Nephron (organoid): ENCODE data around the gene BRIP1.

Experiments
- H3K27ac Mint-ChIP-seq, 3 experiments: 2 replicates each; pipeline ENCODE4 v1.8.0; 2020; ENCODE audit warnings: mixed read lengths in 3 of 3, mild to moderate bottlenecking in 2 of 3, moderate library complexity in 1 of 3
- H3K27me3 Mint-ChIP-seq: 2 replicates; pipeline ENCODE4 v1.8.0; 2021; ENCODE audit warnings: low read depth, mild to moderate bottlenecking, moderate library complexity, mixed read lengths
- H3K36me3 Mint-ChIP-seq: 2 replicates; pipeline ENCODE4 v1.8.0; 2020; ENCODE audit warnings: low read depth, mixed read lengths
- H3K4me1 Mint-ChIP-seq: 2 replicates; pipeline ENCODE4 v1.8.0; 2020; ENCODE audit warnings: mixed read lengths
- H3K4me3 Mint-ChIP-seq, 3 experiments: 2 replicates each; pipeline ENCODE4 v1.8.0; 2020; ENCODE audit warnings: mild to moderate bottlenecking in 3 of 3, mixed read lengths in 3 of 3, moderate library complexity in 2 of 3
- H3K9me3 Mint-ChIP-seq: 2 replicates; pipeline ENCODE4 v1.8.0; 2020; ENCODE audit warnings: mixed read lengths
- CTCF ChIP-seq, 3 experiments: fragments of 200-600 bp; sonication (generic); IDR thresholded peaks; one replicate each; pipeline ENCODE4 v1.5.0; 2021; ENCODE audit warnings: antibody characterized with exemption in 3 of 3; ENCODE audit not compliant: unreplicated experiment in 3 of 3

Gene BRIP1

DNA sequence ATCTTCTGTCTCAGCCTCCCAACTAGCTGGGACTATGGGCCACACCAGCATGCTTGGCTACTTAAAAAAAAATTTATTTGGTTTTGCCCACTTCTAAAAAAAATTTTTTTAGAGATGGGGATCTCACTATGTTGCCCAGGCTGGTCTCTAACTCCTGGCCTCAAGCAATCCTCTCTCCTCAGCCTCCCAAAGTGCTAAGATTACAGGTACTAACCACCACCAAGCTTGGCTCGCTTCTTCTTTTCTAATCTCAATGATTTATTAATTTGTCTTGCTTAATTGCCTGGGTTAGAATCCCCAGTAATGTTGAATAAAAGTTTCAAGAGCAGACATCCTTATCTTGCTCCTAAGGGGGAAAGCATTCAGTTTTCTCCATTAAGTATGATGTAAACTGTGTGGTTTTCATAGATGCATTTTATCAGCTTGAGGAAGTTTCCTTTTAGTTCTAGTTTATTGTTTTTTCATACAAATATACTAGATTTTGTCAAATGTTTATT, 206.6 kb downstream of the BRIP1 start:
- Mint-ChIP-seq H3K9me3 (peaks cover 12% of the 10 kb centered on the region), H3K4me3 (no peak overlapping the region), H3K27me3 (no peaks in the 10 kb centered on the region), H3K4me1 (no peaks in the 10 kb centered on the region), H3K27ac (no peak overlapping the region), H3K36me3 (no peaks in the 10 kb centered on the region)
- TF ChIP-seq CTCF (IDR thresholded peaks at IDR 0.05; ENCODE audit: unreplicated experiment in 3 of 3), result no peak

DNA sequence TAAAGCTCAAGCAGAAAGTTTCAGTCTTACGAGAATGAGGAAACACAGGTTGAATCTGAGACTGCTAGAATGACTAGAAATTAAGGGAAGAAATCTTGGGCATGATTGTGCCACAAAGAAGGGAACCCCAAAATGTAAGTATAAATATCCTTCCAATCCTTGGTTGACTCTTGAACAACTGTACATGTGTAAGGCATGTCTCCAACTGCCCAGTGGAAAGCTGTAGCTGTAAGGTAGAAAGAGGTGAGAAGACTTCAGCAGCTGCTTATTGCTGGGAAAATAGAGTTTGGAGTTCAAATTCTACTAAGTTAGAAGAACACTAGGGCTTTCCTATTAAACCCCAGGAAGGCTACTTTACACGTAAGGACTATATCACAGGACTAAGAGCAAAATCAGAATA, 212.6 kb downstream of the BRIP1 start:
- no peaks in the 10 kb centered on the region for H3K27me3 Mint-ChIP-seq
- no peaks in the 10 kb centered on the region for H3K4me1 Mint-ChIP-seq
- H3K4me3 Mint-ChIP-seq, result no peak overlapping the region
- H3K36me3 Mint-ChIP-seq, result peaks cover 4% of the 10 kb centered on the region
- no peak for TF ChIP-seq CTCF (IDR thresholded peaks at IDR 0.05; ENCODE audit: unreplicated experiment in 3 of 3)
- no peak overlapping the region for H3K27ac Mint-ChIP-seq
- peaks cover 27% of the 10 kb centered on the region for H3K9me3 Mint-ChIP-seq

DNA sequence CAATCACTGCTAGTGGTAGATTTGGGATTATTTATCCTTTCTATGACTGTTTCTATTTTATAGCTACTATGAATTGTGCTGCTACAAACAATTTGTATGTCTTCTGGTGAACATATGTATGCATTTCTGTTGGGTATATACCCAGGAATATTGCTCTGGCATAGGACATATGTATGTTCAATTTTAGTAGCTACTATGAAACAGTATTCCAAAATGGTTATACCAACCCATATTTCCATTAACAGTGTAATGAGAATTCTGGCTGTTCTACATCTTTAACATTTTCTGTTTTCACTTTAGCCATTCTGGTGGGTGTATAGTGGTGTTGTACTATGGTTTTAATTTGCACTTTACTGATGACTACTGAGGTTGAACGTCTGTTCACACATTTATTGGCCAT, 214.7 kb downstream of the BRIP1 start:
- Mint-ChIP-seq H3K27me3 (no peaks in the 10 kb centered on the region), H3K9me3 (peaks cover 27% of the 10 kb centered on the region), H3K27ac (no peak overlapping the region), H3K4me3 (no peak overlapping the region), H3K4me1 (no peaks in the 10 kb centered on the region), H3K36me3 (peaks cover 4% of the 10 kb centered on the region)
- TF ChIP-seq CTCF (IDR thresholded peaks at IDR 0.05; ENCODE audit: unreplicated experiment in 3 of 3), result no peak

DNA sequence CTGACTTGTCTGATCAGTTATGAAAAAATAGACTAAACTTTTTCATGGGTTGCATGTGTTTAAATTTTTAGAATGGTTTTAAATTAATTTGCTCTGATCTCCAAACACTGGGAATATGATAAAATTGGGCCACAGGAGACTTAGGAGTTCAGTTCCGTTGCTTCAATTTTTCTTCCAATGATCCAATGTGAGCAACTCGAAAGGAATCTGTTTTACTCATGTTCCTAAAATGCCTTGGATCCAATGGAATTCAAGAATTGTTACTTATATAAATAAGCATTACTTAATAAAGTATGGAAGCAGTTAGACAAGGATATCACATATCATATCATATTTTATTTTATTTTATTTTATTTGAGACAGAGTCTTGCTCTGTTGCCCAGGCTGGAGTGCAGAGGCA, 216.3 kb downstream of the BRIP1 start:
- Mint-ChIP-seq H3K36me3 (peaks cover 4% of the 10 kb centered on the region), H3K9me3 (peaks cover 18% of the 10 kb centered on the region), H3K27me3 (no peaks in the 10 kb centered on the region), H3K4me1 (no peaks in the 10 kb centered on the region), H3K4me3 (no peak overlapping the region), H3K27ac (no peak overlapping the region)
- no peak for TF ChIP-seq CTCF (IDR thresholded peaks at IDR 0.05; ENCODE audit: unreplicated experiment in 3 of 3)

- H3K4me1 Mint-ChIP-seq, result no peaks in the 10 kb centered on the region
- H3K27ac Mint-ChIP-seq, result no peak overlapping the region
- H3K36me3 Mint-ChIP-seq, result peaks cover 4% of the 10 kb centered on the region
- no peak for TF ChIP-seq CTCF (IDR thresholded peaks at IDR 0.05; ENCODE audit: unreplicated experiment in 3 of 3)
- H3K4me3 Mint-ChIP-seq, result no peak overlapping the region
- peaks cover 12% of the 10 kb centered on the region for H3K9me3 Mint-ChIP-seq
- no peaks in the 10 kb centered on the region for H3K27me3 Mint-ChIP-seq
These were observed 216.8 kb downstream of the BRIP1 start for GRCh38 chr17:61646482-61646881.

- Mint-ChIP-seq H3K4me3 (no peak overlapping the region), H3K27ac (no peak overlapping the region), H3K27me3 (no peaks in the 10 kb centered on the region), H3K36me3 (peaks cover 4% of the 10 kb centered on the region), H3K9me3 (peaks cover 11% of the 10 kb centered on the region), H3K4me1 (no peaks in the 10 kb centered on the region)
- no peak for TF ChIP-seq CTCF (IDR thresholded peaks at IDR 0.05; ENCODE audit: unreplicated experiment in 3 of 3)
These were observed 217.4 kb downstream of the BRIP1 start for GRCh38 chr17:61645920-61646319.
